Cardiac muscle cell (in vitro differentiated cells and primary cell): ENCODE data around the gene GMCL2. TPM values are rescaled to one million over a fixed set of nuclear protein-coding genes. Genes with fewer than 3 reads are reported as not detected.

ENCODE experiments used
- DNase-seq, 2 donors: peaks; one replicate each; pipeline versions ENCODE4 v3.0.0 to v3.0.0-alpha.2; 2010 to 2017; ENCODE audit warnings: low read depth in 1 of 2, low spot score in 1 of 2
- H3K27ac ChIP-seq: fragments of 200-600 bp; sonication (generic); 2 replicates; pipeline ENCODE4 v1.5.1; 2016
- H3K27me3 ChIP-seq: fragments of 200-600 bp; sonication (generic); 2 replicates; pipeline ENCODE4 v1.6.0; 2016; ENCODE audit warnings: control low read depth
- H3K36me3 ChIP-seq: fragments of 200-600 bp; sonication (generic); 2 replicates; pipeline ENCODE4 v1.5.1; 2016; ENCODE audit warnings: control low read depth
- H3K4me1 ChIP-seq: fragments of 200-600 bp; sonication (generic); 2 replicates; pipeline ENCODE4 v1.8.1; 2017; ENCODE audit warnings: low read depth, mild to moderate bottlenecking, mixed run types
- H3K4me3 ChIP-seq: fragments of 200-600 bp; sonication (generic); 2 replicates; pipeline ENCODE4 v1.5.1; 2016; ENCODE audit warnings: mild to moderate bottlenecking
- H3K9me3 ChIP-seq: fragments of 200-600 bp; sonication (generic); 2 replicates; pipeline ENCODE4 v1.5.1; 2017; ENCODE audit warnings: low read depth, mild to moderate bottlenecking, control low read depth
- polyA plus RNA-seq: library from polyadenylated mRNA; unstranded; fragments of >200 nt; fragmentation: Nextera tagmentation; extraction: Ambion mirVana; gene quantifications from 2 replicates; pipeline ENCODE4 v1.2.1, GENCODE V29; 2016
- total RNA-seq: library from RNA; depleted of rRNA; stranded (reverse); fragments of >200 nt; gene quantifications from 2 replicates; pipeline ENCODE4 v1.2.3, GENCODE V29; 2016
- TF ChIP-seq, protein P1 (sequence below): IDR thresholded peaks from 2 replicates; pipeline ENCODE4 v1.5.1; 2012; ENCODE audit warnings: low read depth, mild to moderate bottlenecking, low read length

The GMCL2 gene
- total and polyA plus RNA-seq, 2 experiments from 2014 or later: not detected

DNA sequence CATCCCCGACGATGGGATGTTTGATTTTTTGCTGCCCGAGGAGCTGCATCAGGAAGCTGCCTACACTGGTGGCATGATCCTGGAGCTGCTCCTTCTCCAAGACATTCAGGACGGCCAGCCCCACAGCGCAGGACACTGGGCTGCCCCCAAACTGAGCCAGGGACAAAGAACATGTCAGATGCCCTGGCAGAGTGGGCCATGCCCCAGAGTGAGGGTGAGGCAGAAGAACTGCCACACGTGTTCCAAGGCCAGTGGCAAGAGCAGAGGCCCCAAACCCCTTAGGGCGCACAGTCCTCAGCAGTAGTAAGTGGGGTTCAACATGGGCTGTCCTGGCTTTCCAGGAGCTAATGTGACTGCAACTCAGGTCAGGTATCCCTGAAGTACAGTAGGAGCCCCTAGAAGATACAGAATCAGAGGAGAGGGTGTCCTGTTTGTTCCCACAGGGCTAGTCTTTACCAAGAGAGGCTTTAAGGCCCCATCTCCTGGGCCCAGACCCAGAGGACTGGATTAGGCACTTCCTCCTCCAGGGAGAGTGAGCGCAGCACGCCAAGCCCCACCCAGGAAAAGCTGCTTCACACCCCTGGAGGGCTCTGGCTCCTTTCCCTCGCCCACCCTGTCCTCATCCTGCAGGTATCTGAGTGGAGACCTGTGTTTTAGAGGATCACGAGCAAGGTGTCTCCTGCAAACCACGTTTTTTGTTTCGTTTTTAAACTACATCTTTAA lies 28.3 kb upstream of the GMCL2 start:
- Histone ChIP-seq H3K27ac (peak overlapping the region; percentile 4), H3K36me3 (peaks cover 58% of the 10 kb centered on the region), H3K4me1 (no peaks in the 10 kb centered on the region), H3K9me3 (no peaks in the 10 kb centered on the region), H3K27me3 (no peaks in the 10 kb centered on the region), H3K4me3 (no peak overlapping the region)
- DNase-seq: no peak
- TF ChIP-seq, protein P1, sequence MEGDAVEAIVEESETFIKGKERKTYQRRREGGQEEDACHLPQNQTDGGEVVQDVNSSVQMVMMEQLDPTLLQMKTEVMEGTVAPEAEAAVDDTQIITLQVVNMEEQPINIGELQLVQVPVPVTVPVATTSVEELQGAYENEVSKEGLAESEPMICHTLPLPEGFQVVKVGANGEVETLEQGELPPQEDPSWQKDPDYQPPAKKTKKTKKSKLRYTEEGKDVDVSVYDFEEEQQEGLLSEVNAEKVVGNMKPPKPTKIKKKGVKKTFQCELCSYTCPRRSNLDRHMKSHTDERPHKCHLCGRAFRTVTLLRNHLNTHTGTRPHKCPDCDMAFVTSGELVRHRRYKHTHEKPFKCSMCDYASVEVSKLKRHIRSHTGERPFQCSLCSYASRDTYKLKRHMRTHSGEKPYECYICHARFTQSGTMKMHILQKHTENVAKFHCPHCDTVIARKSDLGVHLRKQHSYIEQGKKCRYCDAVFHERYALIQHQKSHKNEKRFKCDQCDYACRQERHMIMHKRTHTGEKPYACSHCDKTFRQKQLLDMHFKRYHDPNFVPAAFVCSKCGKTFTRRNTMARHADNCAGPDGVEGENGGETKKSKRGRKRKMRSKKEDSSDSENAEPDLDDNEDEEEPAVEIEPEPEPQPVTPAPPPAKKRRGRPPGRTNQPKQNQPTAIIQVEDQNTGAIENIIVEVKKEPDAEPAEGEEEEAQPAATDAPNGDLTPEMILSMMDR: no peak

DNA sequence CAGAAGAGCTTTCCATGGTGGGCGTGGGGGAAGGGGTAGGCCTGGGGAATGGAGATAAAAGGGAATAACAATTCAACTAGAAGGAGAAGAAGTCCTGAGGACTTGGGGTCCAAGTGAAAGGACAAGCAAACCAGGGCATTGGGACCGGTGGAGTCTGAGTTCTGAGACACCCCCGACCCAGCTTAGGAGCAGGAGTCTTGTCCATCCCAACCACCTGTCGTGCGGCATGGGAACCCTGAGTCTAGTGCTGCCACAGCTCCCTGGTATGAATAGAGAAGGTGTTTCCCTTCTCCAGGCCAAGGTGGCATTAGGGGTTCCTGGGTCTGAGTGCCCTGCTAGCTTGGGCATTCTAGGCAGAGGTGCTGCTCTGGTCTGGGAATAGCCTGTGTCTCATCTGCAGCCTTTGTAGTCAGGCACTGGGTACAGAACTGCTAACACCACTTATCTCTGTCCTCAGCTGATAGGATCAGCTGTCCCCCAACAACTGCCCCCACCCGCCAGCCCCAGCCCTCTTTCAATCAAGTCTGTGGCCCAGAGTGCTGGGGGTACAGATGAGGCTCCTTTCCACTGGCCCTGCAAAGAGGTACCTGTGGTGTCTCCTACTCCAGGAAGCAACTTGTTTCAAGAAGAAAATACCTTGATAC lies 27.1 kb upstream of the GMCL2 start:
- no peaks in the 10 kb centered on the region for H3K4me1 ChIP-seq
- no peaks in the 10 kb centered on the region for H3K27me3 ChIP-seq
- peak overlapping the region; percentile 4 for H3K27ac ChIP-seq
- H3K36me3 ChIP-seq: peaks cover 69% of the 10 kb centered on the region
- no peaks in the 10 kb centered on the region for H3K9me3 ChIP-seq
- TF ChIP-seq, protein P1: no peak
- no peak overlapping the region for H3K4me3 ChIP-seq
- DNase-seq: no peak

DNA sequence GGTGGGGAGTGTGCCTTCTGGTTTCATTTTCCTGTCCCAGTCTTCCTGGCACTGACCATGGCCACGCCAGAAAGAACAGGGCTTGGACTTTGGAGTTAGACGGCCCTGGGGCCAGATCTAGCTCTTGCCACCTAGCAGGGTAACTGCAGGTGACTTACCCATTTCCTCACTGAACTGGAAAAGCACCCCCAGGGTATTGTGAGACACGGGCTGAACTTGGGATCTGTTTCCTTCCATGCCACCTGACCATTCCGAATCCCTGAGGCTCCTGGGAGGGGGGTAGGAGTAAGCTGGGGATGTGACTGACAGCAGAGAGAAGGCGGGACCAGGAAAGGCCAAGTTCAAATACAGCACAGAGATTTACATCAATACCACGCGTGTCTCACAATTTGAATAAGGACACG lies 26.6 kb upstream of the GMCL2 start:
- TF ChIP-seq, protein P1: no peak
- Histone ChIP-seq H3K27ac (peak overlapping the region; percentile 4), H3K9me3 (no peaks in the 10 kb centered on the region), H3K27me3 (no peaks in the 10 kb centered on the region), H3K36me3 (peaks cover 70% of the 10 kb centered on the region), H3K4me1 (no peaks in the 10 kb centered on the region), H3K4me3 (no peak overlapping the region)
- no peak for DNase-seq

DNA sequence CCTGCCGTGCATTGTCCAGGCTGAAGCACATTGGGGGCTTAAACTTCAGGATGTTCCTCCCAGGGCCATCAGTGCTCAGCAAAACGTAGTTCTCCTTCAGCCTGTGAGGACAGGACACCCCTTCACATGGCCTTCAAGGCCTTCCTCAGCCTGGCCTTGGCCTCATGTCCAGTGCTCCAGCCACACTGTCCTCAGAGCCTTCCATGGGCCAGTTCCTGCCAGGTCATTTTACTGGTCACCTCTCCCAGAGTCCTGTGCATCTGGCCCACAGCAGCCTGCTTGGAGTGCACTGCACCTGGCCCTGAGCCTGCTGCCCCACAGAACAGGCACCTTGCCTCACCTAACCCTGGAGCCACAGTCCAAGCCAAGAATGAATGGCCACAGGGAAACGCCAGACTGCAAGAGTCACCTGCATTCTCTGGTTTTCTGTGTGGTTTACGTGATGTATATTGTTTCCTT lies 25.9 kb upstream of the GMCL2 start:
- no peak for DNase-seq
- Histone ChIP-seq H3K36me3 (peaks cover 71% of the 10 kb centered on the region), H3K27ac (no peak overlapping the region), H3K27me3 (no peaks in the 10 kb centered on the region), H3K4me3 (no peak overlapping the region), H3K9me3 (no peaks in the 10 kb centered on the region), H3K4me1 (no peaks in the 10 kb centered on the region)
- TF ChIP-seq, protein P1: no peak

DNA sequence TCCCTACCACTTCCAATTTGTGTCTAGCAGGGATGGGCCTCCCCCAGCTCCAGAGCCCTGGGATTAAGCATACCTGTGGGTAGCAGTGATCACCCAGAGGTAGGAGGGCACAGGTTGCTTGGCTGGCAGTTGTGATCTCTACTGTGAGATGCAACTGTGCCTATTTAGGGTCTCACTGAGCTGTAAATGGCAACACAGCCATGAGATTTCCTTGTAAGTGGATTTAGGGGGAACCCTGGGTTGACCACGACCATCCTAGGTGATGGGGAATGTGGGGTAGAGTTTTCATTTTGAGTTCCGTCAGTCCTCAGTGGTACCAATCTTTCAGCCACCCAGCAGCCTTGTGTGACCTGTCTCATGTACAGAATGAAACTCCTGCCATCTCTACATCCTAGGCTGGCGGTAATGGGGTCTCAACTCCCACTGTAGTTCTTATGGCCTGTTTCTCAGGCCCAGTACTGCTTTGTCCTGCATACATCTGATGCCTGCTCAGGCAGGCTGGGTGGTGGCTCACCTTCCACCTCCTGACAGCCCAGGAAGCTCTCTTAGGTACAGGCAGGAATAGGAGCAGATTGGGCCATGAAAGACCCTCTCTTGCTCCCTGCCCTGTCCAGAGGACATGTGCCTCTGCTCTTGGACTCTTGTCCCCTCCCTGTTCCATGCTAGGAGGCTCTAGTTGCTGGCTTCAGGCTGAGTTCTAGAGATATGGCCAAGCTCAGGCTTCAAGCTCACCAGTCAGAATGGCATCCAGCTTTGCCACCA lies 25.3 kb upstream of the GMCL2 start:
- TF ChIP-seq, protein P1: no peak
- Histone ChIP-seq H3K9me3 (no peaks in the 10 kb centered on the region), H3K4me3 (no peak overlapping the region), H3K4me1 (no peaks in the 10 kb centered on the region), H3K36me3 (peaks cover 76% of the 10 kb centered on the region), H3K27me3 (no peaks in the 10 kb centered on the region), H3K27ac (no peak overlapping the region)
- no peak for DNase-seq
